Osteocyte (in vitro differentiated cells): ENCODE measurements around the gene AGFG2. TPM values are rescaled to one million over a fixed set of nuclear protein-coding genes. Genes with fewer than 3 reads are reported as not detected.

Experiments used
- DNase-seq: peaks from one replicate; pipeline ENCODE4 v3.0.0; 2021; ENCODE audit warnings: mixed read lengths; ENCODE audit not compliant: unreplicated experiment; ENCODE audit errors: extremely low spot score
- H3K27ac Mint-ChIP-seq: one replicate; pipeline ENCODE4 v1.8.0; 2021; ENCODE audit warnings: mild to moderate bottlenecking, mixed read lengths; ENCODE audit not compliant: unreplicated experiment
- H3K27me3 Mint-ChIP-seq: one replicate; pipeline ENCODE4 v1.8.0; 2021; ENCODE audit warnings: mixed read lengths; ENCODE audit not compliant: unreplicated experiment
- H3K36me3 Mint-ChIP-seq: one replicate; pipeline ENCODE4 v1.8.0; 2021; ENCODE audit warnings: mixed read lengths; ENCODE audit not compliant: unreplicated experiment
- H3K4me1 Mint-ChIP-seq: one replicate; pipeline ENCODE4 v1.8.0; 2021; ENCODE audit warnings: mixed read lengths; ENCODE audit not compliant: unreplicated experiment
- H3K4me3 Mint-ChIP-seq: one replicate; pipeline ENCODE4 v1.8.0; 2021; ENCODE audit warnings: mild to moderate bottlenecking, moderate library complexity, mixed read lengths; ENCODE audit not compliant: unreplicated experiment
- H3K9me3 Mint-ChIP-seq: one replicate; pipeline ENCODE4 v1.8.0; 2021; ENCODE audit warnings: mixed read lengths; ENCODE audit not compliant: unreplicated experiment
- total RNA-seq: library from RNA; stranded (reverse); gene quantifications from 2 replicates; pipeline ENCODE4 v1.2.1, GENCODE V29; 2021
- TF ChIP-seq, protein P1 (sequence below): fragments of 200-600 bp; sonication (generic); IDR thresholded peaks from 2 replicates; pipeline ENCODE4 v1.5.0; 2021; ENCODE audit warnings: antibody characterized with exemption, mild to moderate bottlenecking, moderate library complexity

Gene AGFG2
- total RNA-seq, 1 donor from 2014 or later: 10.8 TPM

DNA sequence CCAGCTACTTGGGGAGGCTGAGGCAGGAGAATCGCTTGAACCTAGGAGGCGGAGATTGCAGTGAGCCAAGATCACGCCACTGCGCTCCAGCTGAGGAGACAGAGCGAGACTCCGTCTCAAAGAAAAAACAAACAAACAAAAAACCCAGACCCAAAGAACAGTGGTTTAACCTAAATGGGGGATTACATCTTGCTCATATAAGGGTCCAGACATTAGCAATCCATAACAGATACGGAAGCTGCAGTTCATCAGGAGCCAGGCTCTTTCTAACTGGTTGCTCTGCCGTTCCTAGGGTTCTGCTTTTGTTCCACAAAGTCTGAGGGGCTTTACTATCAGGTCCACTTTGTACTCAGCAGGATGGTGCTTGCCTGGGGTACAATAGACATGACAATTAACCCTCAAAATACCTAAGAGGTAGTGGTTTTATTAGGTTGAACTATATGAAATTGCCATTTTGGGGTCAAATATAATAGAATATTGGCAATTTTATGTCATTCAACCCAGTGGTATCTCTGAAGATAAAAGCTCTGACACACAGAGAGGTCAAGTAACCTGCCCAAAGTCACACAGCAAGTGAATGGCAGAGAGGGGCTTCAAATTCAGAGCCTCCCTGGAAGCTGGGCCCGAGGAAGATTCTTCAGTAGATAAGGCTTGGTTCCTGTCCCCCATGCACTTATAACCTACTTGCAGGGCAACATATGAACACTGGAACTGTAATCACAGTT is 34.0 kb upstream of the AGFG2 start:
- H3K4me1 Mint-ChIP-seq: peaks cover 17% of the 10 kb centered on the region
- H3K27ac Mint-ChIP-seq: no peak overlapping the region
- TF ChIP-seq, protein P1, sequence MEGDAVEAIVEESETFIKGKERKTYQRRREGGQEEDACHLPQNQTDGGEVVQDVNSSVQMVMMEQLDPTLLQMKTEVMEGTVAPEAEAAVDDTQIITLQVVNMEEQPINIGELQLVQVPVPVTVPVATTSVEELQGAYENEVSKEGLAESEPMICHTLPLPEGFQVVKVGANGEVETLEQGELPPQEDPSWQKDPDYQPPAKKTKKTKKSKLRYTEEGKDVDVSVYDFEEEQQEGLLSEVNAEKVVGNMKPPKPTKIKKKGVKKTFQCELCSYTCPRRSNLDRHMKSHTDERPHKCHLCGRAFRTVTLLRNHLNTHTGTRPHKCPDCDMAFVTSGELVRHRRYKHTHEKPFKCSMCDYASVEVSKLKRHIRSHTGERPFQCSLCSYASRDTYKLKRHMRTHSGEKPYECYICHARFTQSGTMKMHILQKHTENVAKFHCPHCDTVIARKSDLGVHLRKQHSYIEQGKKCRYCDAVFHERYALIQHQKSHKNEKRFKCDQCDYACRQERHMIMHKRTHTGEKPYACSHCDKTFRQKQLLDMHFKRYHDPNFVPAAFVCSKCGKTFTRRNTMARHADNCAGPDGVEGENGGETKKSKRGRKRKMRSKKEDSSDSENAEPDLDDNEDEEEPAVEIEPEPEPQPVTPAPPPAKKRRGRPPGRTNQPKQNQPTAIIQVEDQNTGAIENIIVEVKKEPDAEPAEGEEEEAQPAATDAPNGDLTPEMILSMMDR: no peak
- H3K9me3 Mint-ChIP-seq: no peaks in the 10 kb centered on the region
- no peaks in the 10 kb centered on the region for H3K36me3 Mint-ChIP-seq
- no peak for DNase-seq
- H3K27me3 Mint-ChIP-seq: peaks cover 4% of the 10 kb centered on the region
- no peak overlapping the region for H3K4me3 Mint-ChIP-seq

DNA sequence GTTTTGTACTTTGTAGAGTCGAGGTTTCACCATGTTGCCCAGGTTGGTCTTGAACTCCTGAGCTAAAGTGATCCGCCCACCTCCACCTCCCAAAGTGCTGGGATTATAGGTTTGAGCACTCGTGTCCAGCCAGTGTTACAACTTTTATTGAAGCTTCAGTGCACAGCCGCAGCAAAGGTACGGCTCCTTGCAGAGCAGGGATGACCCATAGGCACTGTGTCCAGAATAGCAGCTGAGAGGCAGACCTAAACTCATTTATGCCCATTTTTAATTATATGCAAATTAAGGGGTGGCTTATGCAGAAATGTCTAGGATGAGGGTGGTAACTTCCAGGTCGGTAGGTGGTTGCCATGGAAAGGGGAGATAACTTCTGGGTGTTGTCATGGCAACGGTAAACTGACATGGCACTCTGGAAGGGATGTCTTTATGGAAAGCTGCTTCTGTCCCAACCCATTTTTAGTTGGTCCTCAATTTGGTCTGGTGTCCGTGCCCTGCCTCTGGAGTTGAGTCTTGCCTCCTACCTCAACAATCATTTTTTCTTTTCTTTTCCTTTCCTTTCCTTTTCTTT is 32.6 kb upstream of the AGFG2 start:
- Mint-ChIP-seq H3K9me3 (no peaks in the 10 kb centered on the region), H3K27me3 (peaks cover 9% of the 10 kb centered on the region), H3K4me3 (no peak overlapping the region), H3K4me1 (peaks cover 17% of the 10 kb centered on the region), H3K27ac (no peak overlapping the region), H3K36me3 (no peaks in the 10 kb centered on the region)
- DNase-seq: no peak
- TF ChIP-seq, protein P1: no peak

DNA sequence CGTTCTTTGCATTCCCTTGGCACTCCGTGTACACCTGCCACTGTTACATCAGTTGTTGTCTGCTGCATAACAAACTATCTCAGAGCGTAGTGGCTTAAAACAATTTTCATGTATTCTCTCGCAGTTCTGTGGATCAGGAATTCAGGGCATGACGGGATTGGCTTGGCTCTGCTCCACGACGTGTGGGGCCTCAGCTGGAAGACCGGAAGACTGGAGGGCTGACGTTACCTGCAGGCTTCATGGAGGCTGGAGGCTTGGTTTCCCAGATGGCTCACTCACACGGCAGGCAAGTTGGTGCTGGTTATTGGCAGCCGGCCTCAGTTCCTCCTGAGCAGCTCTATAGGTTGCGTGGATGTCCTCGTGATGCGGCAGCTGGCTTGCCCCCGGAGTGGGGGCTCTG is 29.8 kb upstream of the AGFG2 start:
- Mint-ChIP-seq H3K4me3 (no peak overlapping the region), H3K27me3 (peaks cover 9% of the 10 kb centered on the region), H3K27ac (no peak overlapping the region), H3K36me3 (no peaks in the 10 kb centered on the region), H3K9me3 (no peaks in the 10 kb centered on the region), H3K4me1 (peaks cover 3% of the 10 kb centered on the region)
- DNase-seq: no peak
- TF ChIP-seq, protein P1: no peak

DNA sequence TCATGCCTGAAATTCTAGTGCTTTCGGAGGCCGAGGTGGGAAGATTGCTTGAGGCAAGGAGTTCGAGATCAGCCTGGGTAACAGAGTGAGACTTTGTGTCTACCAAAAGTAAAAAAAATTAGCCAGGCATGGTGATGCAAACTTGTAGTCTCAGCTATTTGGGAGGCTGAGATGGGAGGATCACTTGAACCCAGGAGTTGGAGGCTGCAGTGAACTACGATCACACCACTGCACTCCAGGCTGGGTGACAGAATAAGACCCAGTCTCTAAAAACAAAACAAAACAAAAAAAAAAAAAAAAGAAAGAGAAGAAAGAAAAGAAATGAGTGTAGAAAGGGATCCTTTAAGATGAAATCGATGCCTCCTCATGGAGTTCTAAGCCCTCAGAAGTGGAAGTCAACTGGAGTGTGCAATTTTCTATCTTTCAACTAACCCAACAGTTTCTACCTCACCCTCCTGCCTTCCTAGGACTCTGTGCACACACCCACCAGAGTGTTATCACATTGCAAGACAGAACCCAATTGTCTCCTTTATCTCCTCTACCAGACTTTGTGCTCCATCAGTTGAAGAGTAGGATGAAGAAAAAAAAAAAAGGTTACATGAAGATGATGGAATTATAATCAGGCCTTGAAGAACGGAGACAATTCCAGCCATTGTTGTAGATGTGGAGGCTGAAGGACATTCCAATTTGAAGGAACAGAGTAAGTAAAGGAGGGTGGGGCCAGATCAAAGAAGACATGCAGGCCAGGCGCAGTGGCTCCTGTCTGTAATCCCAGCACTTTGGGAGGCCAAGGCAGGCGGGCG is 28.4 kb upstream of the AGFG2 start:
- TF ChIP-seq, protein P1: no peak
- H3K9me3 Mint-ChIP-seq: no peaks in the 10 kb centered on the region
- H3K36me3 Mint-ChIP-seq: no peaks in the 10 kb centered on the region
- H3K27ac Mint-ChIP-seq: no peak overlapping the region
- H3K27me3 Mint-ChIP-seq: peaks cover 9% of the 10 kb centered on the region
- DNase-seq: no peak
- H3K4me3 Mint-ChIP-seq: no peak overlapping the region
- H3K4me1 Mint-ChIP-seq: peaks cover 14% of the 10 kb centered on the region
